ENCODE data around the gene DDX24.

DDX24 gene

DNA sequence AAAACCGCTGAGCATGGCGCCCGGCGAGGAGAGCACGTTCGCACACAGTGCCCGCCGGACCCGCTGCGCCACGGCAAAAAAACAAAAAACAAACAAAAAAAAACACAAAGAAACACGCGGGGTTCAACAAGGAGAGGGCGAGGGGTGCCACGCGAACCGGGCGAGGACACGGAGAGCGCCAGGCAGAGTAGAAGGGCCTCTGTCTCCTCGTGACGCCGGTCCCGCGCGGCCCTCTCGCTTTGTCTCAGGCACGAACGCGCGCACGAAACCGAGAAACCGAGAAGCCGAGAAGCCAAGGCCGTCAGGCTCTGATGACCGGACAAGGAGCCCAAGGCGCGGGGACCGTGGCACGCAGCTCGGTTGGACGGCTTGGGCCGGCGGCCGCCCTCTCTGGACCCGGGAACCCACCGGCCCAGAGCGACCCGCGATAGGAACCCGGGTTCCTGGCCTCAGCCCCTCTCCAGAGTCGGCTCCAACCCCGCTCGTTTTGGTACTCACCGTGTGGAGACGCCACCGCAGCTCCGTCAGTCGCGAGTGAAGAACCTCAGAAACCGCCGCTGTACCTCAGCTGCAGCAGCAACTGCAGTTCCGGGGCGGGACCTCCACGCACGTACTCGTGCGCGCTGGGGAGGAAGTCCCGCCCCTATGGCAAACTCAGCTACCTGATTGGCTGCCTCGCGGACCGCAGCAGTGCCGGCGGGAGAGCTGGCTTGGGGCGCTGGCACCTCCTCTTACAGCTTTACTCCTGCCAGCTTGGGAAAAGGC lies at the start of gene DDX24, which contains the start of gene IFI27L1:
Gene DDX24, minus strand, starts transcription at position 582 of the 765 bp plus-strand sequence. CDS start 1,460 bp downstream, outside the sequence.
Gene IFI27L1, plus strand, starts transcription at position 690 of the 765 bp plus-strand sequence. CDS start 15,628 bp downstream, outside the sequence.
- peak; percentile 98 for DNase-seq

DNA sequence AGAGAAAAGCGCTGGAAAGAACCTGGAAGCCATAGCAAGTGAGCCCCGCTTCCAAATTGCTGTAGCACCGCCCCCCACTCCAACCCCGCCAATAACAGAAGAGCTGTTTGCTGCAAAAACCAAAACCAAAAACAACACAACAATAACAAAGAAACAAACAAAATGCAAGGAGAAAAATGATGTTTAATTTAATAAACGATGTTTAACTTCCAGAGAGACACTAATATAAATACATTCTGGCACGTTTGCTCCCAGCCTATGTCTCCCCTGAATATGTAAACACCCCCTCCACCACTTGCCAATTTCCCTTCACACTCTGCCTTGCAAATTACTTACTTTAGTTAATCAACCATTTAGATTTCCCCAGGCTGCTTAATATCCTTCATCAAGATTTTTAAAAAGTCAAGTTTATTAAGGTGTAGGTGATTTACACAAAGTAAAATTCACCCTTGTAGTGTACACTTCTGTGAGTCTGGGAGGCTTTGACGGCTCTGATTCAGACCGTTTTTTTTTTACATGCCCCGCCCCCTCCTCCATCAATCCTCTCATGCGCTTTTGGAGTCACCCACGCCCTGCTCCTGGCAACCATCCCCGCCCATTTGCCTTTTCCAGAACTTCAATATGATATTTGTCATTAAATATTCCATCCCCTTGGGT lies 48.9 kb upstream of the DDX24 start:
- peak; percentile 32 for DNase-seq

DNA sequence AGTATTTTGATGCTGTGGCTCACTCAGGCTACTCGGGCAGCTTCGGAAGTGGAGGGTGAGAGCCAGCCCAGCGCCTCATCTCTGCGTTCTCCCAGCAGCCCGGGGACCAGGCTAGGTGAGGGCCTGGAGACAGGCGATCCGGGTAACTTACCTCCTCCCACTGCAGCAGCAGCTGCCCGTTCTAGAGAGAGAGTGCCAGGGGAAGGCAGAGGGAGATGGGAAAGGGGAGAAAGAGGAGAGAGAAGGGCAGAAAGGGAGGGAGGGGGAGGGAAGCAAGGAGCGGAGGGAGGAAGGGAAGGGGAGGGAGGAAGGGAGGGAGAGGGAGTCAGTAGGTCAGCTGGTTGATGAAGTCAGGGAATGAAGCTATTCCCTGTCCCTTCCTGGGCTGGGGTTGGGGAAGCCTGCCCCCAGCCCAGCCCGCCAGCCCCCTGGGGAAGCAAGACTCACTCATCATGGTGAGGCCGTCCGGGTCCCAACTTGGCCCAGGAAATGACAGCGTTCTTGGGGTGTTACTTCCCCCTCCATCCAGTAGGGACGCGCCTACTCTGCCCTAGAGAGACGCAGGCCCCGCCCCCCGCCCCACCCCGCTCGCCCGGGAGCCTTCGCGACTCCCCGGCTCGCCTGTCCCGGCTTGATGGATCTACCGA lies 48.2 kb upstream of the DDX24 start, which contains the start of gene IFI27L2:
Gene IFI27L2, minus strand, starts transcription at position 494 of the 647 bp plus-strand sequence. Its CDS starts 40 bp downstream, at position 454.
- DNase-seq = peak; percentile 81

GRCh38 chr14:94128216-94128839 lies 47.3 kb upstream of the DDX24 start:
- DNase-seq = no peak

GRCh38 chr14:94127330-94127729 lies 46.3 kb upstream of the DDX24 start:
- no peak for DNase-seq

DNA sequence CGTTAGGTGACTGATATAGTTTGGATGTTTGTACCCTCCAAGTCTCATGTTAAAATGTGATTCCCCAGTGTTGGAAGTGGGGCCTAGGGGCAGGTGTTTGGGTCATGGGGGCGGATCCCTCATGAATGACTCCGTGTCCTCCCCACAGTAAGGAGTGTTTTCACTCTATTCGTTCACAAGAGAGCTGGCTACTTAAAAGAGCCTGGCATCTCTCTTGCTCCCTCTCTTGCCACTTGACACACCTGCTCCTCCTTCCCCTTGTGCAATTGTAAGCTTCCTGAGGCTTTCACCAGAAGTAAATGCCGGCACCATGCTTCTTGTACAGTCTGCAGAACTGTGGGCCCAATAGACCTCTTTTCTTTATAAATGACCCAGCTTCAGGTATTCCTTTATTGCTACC lies 45.8 kb upstream of the DDX24 start:
- no peak for DNase-seq

- DNase-seq = no peak
These were observed 45.3 kb upstream of the DDX24 start for GRCh38 chr14:94126419-94126677.

- DNase-seq = no peak
These were observed 44.8 kb upstream of the DDX24 start for GRCh38 chr14:94125659-94126418.

DNA sequence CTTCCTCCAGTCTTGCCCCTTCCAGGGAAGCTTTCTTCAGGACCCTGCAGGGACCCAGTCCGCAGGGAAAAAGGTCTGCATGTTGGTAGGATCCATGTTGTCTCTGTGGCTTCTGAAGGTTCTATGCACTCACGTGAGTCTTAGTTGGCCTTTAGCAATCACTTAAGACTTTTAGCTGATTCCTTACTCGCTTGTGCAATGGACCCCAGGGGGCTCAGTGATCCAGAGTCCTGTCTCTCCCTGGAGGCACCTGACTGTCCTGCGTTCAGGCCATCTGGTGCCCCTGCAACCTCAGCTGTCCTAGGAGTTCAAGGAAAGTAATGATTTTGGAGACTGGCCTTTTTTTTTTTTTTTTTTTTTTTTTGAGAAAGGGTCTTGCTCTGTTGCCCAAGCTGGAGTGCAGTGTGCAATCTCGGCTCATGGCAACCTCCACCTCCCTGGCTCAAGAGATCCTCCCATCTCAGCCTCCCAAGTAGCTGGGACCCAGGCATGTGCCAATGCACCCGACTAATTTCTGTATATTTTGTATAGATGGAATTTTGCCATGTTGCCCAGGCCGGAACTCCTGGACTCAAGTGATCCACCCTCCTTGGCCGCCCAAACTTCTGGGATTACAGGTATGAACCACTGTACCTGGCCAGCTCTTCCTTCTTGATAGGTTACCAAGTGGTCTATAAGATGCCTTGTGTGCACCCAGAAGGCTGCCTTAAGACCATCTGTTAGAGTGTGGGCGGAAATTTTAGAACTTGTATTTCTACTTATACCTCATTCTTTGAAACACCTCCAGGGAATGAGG lies 43.8 kb upstream of the DDX24 start:
- no peak for DNase-seq

- DNase-seq = no peak
These were observed 42.9 kb upstream of the DDX24 start for GRCh38 chr14:94123868-94124267.

DNA sequence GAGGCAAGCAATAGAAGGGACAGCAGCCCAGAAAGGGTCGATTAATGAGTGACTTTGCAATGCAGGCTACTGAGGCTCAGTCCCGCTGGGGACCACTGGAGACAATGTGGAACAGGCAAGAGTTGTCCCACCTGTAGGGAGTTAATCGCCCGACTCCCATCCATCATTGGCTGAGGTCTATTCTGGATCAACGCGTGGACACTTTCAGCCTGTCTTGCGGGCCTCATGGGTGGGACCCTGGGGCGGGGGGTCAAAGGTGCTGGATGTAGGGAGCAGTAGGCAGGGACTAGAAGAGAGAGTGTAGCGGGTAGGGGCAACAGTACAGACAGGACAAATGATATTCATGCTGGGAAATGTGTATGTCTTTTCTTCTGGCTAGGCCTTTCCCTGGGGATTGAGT lies 42.3 kb upstream of the DDX24 start:
- DNase-seq = no peak

DNA sequence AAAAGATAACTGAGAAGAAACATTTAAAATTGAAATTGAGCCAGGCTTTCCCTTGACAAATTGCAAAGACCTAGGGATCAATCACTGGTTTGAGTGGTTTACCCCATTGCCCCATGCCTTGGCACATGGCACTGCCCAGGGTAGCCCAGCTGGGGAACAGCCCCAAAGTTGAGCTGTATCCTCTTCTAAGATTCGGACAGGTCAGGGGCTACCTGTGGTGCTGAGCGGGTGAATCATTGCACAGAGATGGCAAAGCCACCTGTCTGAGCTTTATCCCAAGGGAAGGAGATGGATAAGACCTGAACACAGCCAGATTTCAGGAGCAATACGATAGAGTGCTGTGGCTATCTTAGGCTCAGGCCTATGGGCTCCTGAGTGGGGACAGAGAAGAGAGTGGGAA lies 41.4 kb upstream of the DDX24 start:
- DNase-seq = no peak

- DNase-seq = no peak
These were observed 40.5 kb upstream of the DDX24 start for GRCh38 chr14:94121485-94121884.

GRCh38 chr14:94120667-94121340 lies 39.8 kb upstream of the DDX24 start:
- no peak for DNase-seq

DNA sequence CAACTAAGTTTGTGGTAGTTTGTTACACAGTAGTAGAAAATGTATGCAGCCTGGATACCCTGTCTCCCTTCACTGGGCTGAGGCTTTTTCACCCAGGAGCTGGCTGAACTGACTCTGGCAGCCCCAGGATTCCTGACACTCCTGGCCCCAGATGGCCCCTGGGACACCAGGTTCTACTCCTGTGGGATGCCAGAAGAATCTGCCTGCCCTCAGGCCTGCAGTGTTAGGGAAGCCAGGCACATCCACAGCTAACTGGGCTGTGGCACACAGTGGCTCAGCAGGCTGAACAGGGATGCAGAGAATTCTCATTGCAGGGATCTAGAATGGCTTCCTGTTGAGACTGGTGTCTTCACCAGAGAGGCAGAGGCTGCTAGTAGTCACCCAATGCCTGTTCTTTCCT lies 38.1 kb upstream of the DDX24 start:
- no peak for DNase-seq

GRCh38 chr14:94117856-94118255 lies 36.9 kb upstream of the DDX24 start:
- no peak for DNase-seq

DNA sequence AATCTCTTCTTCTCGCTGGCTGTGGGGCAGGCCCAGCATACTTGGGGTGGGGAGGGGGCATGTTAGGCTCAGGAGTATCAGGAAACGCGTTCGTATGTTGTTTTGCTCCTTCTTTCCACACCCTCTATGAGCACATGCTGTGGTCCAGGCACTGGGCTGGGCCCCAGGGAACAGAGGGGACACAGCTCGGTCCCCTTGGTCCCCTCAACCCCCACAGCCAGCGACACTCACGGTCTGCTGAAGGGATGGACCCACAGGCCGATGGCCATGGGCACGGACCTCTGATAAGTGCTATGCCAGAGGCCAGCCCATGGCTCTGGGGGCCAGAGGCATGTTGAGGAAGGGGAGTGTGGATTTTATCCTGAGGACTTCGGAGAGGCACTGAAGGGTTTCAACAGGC lies 35.7 kb upstream of the DDX24 start:
- DNase-seq = no peak

GRCh38 chr14:94115631-94116030 lies 34.6 kb upstream of the DDX24 start:
- DNase-seq = no peak

DNA sequence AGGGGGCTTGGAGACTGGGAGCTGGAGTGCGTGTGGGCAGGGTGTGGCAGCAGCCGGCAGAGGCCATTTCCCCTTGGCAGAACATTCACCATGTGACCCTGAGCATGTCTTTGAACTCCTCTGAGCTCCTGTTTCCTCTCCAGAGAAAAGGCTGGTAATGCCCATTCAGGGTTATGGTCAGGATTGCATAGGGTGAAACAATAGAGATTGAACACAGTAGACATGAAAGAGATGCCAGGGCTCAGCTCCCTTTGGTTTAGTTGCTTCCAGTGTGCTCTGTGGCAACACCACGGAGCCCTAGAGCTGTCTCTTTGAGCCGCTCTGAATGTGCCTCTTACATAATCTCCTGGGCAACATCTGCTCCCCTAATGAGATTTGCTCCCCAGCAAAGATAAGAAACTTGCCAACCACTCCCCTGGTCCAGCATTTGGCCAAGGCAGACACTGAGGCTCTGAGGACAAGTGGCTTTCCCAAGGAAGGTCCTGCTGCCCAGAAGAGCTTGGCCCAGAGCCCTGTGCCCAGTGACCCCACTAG lies 34.1 kb upstream of the DDX24 start:
- no peak for DNase-seq

GRCh38 chr14:94114589-94115057 lies 33.6 kb upstream of the DDX24 start:
- no peak for DNase-seq

All from activated CD4-positive, alpha-beta T cell treated with anti-CD3 and anti-CD28 coated beads, Interleukin-10, Interleukin-2, amounts not matched to agents 100 ng/mL and 50 ng/mL, durations not matched to agents 16 hours and 8 hours (primary cell).